ENCODE measurements around the gene ODAD3. TPM values are rescaled to one million over a fixed set of nuclear protein-coding genes. Genes with fewer than 3 reads are reported as not detected.

ODAD3 gene
- total and polyA plus RNA-seq, 10 of the 15 experiments (the other 5 are each of a cell fraction or from before 2014, with no cell fraction given): 0.11 to 0.39 (median 0.28) TPM; not detected in 7

GRCh38 chr19:11458236-11458900 is 23.4 kb upstream of the ODAD3 start:
- BruUV-seq (replicated peaks): no TSS peak
- no peaks in the 10 kb centered on the region for H3K36me3 ChIP-seq (ENCODE audit: control insufficient read depth in 2 of 2, insufficient read depth in 2 of 2, low read length in 1 of 2)
- no peak overlapping the region for H3K4me3 ChIP-seq
- no peak for FAIRE-seq
- no peaks in the 10 kb centered on the region for H3K79me2 ChIP-seq (ENCODE audit: control insufficient read depth, insufficient read depth, low read length)
- CTCF ChIA-PET: interaction anchor here (1.1 to 1.4 kb wide), 3 partner anchors 24 to 77 kb away, joined by 3 to 5 read pairs (median 4); no protein-coding TSS in a partner anchor
- DNase-seq (ENCODE audit: low read depth, low spot score): no peak
- no peak for TF ChIP-seq ETV6 (conservative IDR thresholded peaks at IDR 0.05 in 1 of 2, IDR thresholded peaks at IDR 0.05 in 1 of 2; ENCODE audit: borderline replicate concordance in 1 of 2, low read depth in 1 of 2)
- TF ChIP-seq KDM1A (IDR thresholded peaks at IDR 0.05; ENCODE audit: borderline replicate concordance): no peak
- no peak for TF ChIP-seq ATF2 (IDR thresholded peaks at IDR 0.05; ENCODE audit: low read length)
- TF ChIP-seq EZH2 (IDR thresholded peaks at IDR 0.05; ENCODE audit: borderline replicate concordance, control insufficient read depth, low read depth, low read length): no peak
- TF ChIP-seq NR2F1 (conservative IDR thresholded peaks at IDR 0.05): no peak
- no peak for TF ChIP-seq CHD1 (IDR thresholded peaks at IDR 0.05; ENCODE audit: low read depth, low read length)
- TF ChIP-seq CHD2 (IDR thresholded peaks at IDR 0.05; ENCODE audit: borderline replicate concordance, low read depth, low read length): no peak
- no peak for TF ChIP-seq JUNB (IDR thresholded peaks at IDR 0.05)
- TF ChIP-seq EGR1 (IDR thresholded peaks at IDR 0.05; ENCODE audit: borderline replicate concordance in 1 of 2, low read depth in 2 of 2, low read length in 2 of 2): no peak
- no peak for TF ChIP-seq SKIL (IDR thresholded peaks at IDR 0.05; ENCODE audit: low read depth, poor library complexity, severe bottlenecking)
- no peak for TF ChIP-seq MYC (IDR thresholded peaks at IDR 0.05; ENCODE audit: insufficient read depth, insufficient read length, insufficient replicate concordance, low read length, severe bottlenecking)
- TF ChIP-seq SMARCA5 (IDR thresholded peaks at IDR 0.05): no peak
- TF ChIP-seq BCL3 (IDR thresholded peaks at IDR 0.05; ENCODE audit: borderline replicate concordance, insufficient read depth, low read depth, low read length, poor library complexity, severe bottlenecking): no peak
- TF ChIP-seq ZNF622 (IDR thresholded peaks at IDR 0.05): no peak
- TF ChIP-seq RCOR1 (conservative IDR thresholded peaks at IDR 0.05; ENCODE audit: low read depth, low read length): no peak
- H3K27me3 ChIP-seq (replicated peaks in 1 of 2; ENCODE audit: control insufficient read depth in 2 of 2, insufficient read depth in 2 of 2, low read length in 1 of 2): no peaks in the 10 kb centered on the region
- intact Hi-C loops (cut with micrococcal nuclease; ENCODE audit: unreplicated experiment) (no loop called here), in situ Hi-C loops (cut with MboI) (no loop called here)
- no peak for ATAC-seq
- WGBS (ENCODE audit: insufficient coverage, insufficient replicate concordance, low lambda C conversion rate, missing lambda C conversion rate): 46% methylated on average over 19 of the region's 19 CpGs
- no peaks in the 10 kb centered on the region for H3K9me3 ChIP-seq (replicated peaks; ENCODE audit: control insufficient read depth, insufficient read depth, low read length)
- no peaks in the 10 kb centered on the region for H3K4me1 ChIP-seq (ENCODE audit: control insufficient read depth, insufficient read depth, low read length)
- no peaks in the 10 kb centered on the region for H4K20me1 ChIP-seq (ENCODE audit: control insufficient read depth, insufficient read depth)
- no peak overlapping the region for H3K9ac ChIP-seq (ENCODE audit: control insufficient read depth, insufficient read depth, low read length)
- SMC1A ChIA-PET (ENCODE audit: uncharacterized antibody, unreplicated experiment): no interaction called here
- H2AFZ ChIP-seq (ENCODE audit: control insufficient read depth, low read depth, low read length): no peak overlapping the region
- no peak overlapping the region for H3K4me2 ChIP-seq (ENCODE audit: control insufficient read depth, insufficient read depth)
- RAD21 ChIA-PET (ENCODE audit: unreplicated experiment): interaction anchor here (0.6 kb wide), 1 partner anchor 24 kb away, joined by 3 read pairs; no protein-coding TSS in a partner anchor
- POLR2A ChIA-PET: interaction anchor here (0.6 kb wide), 1 partner anchor 39 kb away, joined by 5 read pairs; no protein-coding TSS in a partner anchor
- H3K27ac ChIP-seq (ENCODE audit: control insufficient read depth, insufficient read depth): no peak overlapping the region

Data from GM12878 (cell line).